AG04449 (cell line): ENCODE results near the gene ZNF385B.

Source experiments
- CTCF ChIA-PET: fragments of 350-600 bp; formaldehyde crosslinking; extraction: SDS; loops from one replicate; lab custom pipeline; 2021; ENCODE audit warnings: antibody characterized with exemption; lab: Yijun Ruan, JAX
- POLR2A ChIA-PET: fragments of 400-600, 350-600 bp; formaldehyde crosslinking; extraction: SDS; loops from one replicate; lab custom pipeline; 2020; ENCODE audit warnings: antibody characterized with exemption, inconsistent platforms; lab: Yijun Ruan, JAX
- DNase-seq: peaks from one replicate; pipeline ENCODE4 v3.0.0-alpha.2; 2010; ENCODE audit warnings: low read depth, low spot score
- H3K4me3 ChIP-seq: 2 replicates; pipeline ENCODE4 v1.5.1; 2011; ENCODE audit warnings: low read depth, mild to moderate bottlenecking, control low read depth, low read length
- TF ChIP-seq, protein P1 (sequence below): IDR thresholded peaks from one replicate; pipeline ENCODE4 v1.5.1; 2011; ENCODE audit warnings: mild to moderate bottlenecking, moderate library complexity, low read length, control low read depth, inconsistent platforms; ENCODE audit not compliant: insufficient read depth; ENCODE audit errors: missing control alignments

The ZNF385B gene

DNA sequence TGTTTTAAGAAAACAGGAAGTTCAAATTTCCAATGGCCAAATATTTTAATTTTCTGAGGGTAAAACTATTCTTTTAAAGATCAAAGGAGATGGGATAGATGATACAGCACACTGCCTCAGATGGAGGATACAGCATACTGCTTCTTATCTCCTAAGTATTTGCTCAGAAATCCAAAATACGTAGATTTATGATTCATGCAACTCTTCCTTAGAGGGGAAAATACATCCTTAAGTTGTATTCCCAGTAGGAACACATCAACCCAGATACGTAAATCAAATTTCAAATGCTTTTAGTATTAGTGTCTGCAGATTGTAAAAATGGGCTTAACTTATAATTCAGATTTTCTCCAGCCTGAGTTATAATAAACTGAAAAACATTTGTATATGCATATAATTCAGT is 235.2 kb downstream of the ZNF385B start:
- CTCF ChIA-PET = no interaction called here
- H3K4me3 ChIP-seq = no peak overlapping the region
- DNase-seq = no peak
- TF ChIP-seq, protein P1, sequence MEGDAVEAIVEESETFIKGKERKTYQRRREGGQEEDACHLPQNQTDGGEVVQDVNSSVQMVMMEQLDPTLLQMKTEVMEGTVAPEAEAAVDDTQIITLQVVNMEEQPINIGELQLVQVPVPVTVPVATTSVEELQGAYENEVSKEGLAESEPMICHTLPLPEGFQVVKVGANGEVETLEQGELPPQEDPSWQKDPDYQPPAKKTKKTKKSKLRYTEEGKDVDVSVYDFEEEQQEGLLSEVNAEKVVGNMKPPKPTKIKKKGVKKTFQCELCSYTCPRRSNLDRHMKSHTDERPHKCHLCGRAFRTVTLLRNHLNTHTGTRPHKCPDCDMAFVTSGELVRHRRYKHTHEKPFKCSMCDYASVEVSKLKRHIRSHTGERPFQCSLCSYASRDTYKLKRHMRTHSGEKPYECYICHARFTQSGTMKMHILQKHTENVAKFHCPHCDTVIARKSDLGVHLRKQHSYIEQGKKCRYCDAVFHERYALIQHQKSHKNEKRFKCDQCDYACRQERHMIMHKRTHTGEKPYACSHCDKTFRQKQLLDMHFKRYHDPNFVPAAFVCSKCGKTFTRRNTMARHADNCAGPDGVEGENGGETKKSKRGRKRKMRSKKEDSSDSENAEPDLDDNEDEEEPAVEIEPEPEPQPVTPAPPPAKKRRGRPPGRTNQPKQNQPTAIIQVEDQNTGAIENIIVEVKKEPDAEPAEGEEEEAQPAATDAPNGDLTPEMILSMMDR = no peak
- POLR2A ChIA-PET = no interaction called here

DNA sequence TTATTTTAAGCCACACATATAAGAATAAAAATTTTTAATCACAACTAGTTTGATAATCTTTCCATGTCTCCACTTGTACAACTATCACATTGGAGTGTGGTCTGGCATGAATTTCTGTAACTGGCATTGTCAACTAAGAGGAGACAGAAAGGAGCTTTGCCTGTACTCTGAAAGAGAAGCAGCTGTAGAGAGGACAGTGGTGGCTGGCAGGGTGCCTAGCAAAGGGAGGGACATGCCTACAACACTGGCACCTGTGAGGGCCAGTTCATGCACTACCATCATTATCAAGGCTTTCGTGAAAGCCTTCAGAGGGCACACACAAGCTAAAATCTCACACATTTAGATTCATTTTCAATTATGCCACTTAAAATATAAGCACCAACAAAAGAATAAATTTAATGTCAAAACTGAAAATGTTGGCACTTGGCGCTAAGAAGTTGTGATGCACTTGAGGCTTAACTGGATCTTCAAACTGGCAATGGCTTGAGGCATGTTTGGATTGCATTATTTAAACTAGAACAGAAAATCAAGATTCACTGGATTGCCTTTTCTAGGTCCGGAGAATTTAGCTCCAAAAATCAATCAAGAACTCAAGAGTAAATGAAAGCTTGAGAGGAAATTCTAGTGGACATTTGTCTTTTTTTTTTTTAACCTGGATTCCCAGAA is 238.6 kb downstream of the ZNF385B start:
- H3K4me3 ChIP-seq = no peak overlapping the region
- TF ChIP-seq, protein P1 = no peak
- CTCF ChIA-PET = interaction anchor here (0.6 kb wide), 1 partner anchor 200 kb away, joined by 3 read pairs; no protein-coding TSS in a partner anchor
- POLR2A ChIA-PET = no interaction called here
- no peak for DNase-seq

- TF ChIP-seq, protein P1 = no peak
- POLR2A ChIA-PET = no interaction called here
- CTCF ChIA-PET = no interaction called here
- H3K4me3 ChIP-seq = no peak overlapping the region
- no peak for DNase-seq
Measured at GRCh38 chr2:179622112-179622511, 239.3 kb downstream of the ZNF385B start.

DNA sequence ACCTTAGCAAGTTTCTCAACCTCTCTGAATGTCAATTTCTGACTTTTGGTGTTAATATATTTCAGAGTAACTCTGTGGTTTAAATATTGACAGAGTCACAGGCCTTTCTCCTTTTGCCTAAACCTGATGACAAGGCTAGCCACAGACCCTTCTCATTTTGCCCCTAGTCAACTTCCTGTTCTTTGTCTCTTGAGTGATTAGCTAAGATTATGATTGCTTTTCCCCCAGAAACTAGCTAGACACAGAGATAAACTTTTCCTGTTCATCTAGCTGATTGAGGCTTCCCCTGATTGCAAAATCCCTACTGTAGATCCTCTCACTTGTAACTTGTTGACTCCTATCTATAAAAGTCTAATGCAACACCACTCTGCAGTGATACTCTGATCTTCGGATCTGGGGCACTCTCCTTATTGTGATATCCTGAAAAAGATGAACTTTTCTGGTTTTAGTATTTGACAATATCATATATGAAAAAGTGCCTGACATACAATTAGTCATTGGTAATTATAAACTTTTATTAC is 241.4 kb downstream of the ZNF385B start:
- TF ChIP-seq, protein P1 = no peak
- ChIA-PET CTCF (interaction anchor here (1.4 kb wide), 1 partner anchor 195 kb away, joined by 3 read pairs; no protein-coding TSS in a partner anchor), POLR2A (no interaction called here)
- DNase-seq = no peak
- no peak overlapping the region for H3K4me3 ChIP-seq

GRCh38 chr2:179614121-179614520 is 247.3 kb downstream of the ZNF385B start:
- ChIA-PET CTCF (no interaction called here), POLR2A (no interaction called here)
- no peak for DNase-seq
- TF ChIP-seq, protein P1 = no peak
- no peak overlapping the region for H3K4me3 ChIP-seq

DNA sequence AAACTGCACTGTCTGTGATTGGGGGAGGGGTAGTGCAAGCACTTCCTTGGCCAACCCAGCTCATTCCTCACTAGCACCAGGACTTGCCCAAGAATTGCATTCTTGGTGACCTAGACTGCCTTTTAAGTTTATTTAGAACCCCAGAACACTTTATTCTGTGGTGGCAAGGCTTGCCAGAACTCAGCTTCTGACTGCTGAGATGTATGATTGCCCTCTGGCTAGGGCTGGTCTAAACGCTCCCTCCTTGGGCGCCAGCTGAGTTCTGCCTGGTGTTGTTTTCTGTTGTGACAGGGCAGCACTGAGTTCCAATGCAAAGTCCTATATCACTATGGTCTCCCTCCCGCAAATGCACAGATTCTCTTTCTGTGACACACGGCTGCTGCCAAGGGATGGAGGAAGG is 247.7 kb downstream of the ZNF385B start:
- no peak overlapping the region for H3K4me3 ChIP-seq
- TF ChIP-seq, protein P1 = no peak
- CTCF ChIA-PET = no interaction called here

More for the DNA sequence above, 247.7 kb downstream of the ZNF385B start:
- POLR2A ChIA-PET = no interaction called here
- no peak for DNase-seq
